Gastrocnemius medialis (tissue), 4 donors: ENCODE data around the gene PRKG1. TPM values are rescaled to one million over a fixed set of nuclear protein-coding genes. Genes with fewer than 3 reads are reported as not detected.
"Not testable (repeated sequence)": the region's sequence is repeated elsewhere in the genome, so short reads cannot be mapped to it uniquely, and the experiment has no call there.

Source experiments
- ATAC-seq, 2 donors: fragments of 150-250 bp; one replicate each; pipeline ENCODE4 v1.9.1; 2016
- DNase-seq, 2 donors: peaks; one replicate each; pipeline ENCODE4 v3.0.0-alpha.2; 2019
- H3K27ac ChIP-seq, 4 donors: fragments of 200-600 bp; sonication (generic); 1 replicate in 1 of 4; 2 replicates in 3 of 4; pipeline ENCODE4 v1.5.1; 2016 to 2018; ENCODE audit warnings: mild to moderate bottlenecking in 2 of 4, moderate library complexity in 1 of 4
- H3K27me3 ChIP-seq, 3 donors: fragments of 200-600 bp; sonication (generic) in 2 of 3; 1 replicate in 1 of 3; 2 replicates in 2 of 3; pipeline versions ENCODE4 v1.5.1 to v1.6.0; 2016 to 2019; ENCODE audit warnings: mild to moderate bottlenecking in 1 of 3, moderate library complexity in 1 of 3
- H3K36me3 ChIP-seq, 2 donors: fragments of 200-600 bp; sonication (generic) in 1 of 2; one replicate each; pipeline ENCODE4 v1.5.1; 2017 to 2018
- H3K4me1 ChIP-seq, 2 donors: fragments of 200-600 bp; sonication (generic) in 1 of 2; one replicate each; pipeline ENCODE4 v1.5.1; 2016 to 2017; ENCODE audit warnings: mild to moderate bottlenecking in 2 of 2
- H3K4me3 ChIP-seq, 4 donors: fragments of 200-600 bp; sonication (generic) in 3 of 4; 1 replicate in 1 of 4; 2 replicates in 3 of 4; pipeline ENCODE4 v1.5.1; 2016 to 2019; ENCODE audit warnings: mild to moderate bottlenecking in 2 of 4
- H3K9me3 ChIP-seq, 3 donors: fragments of 200-600 bp; sonication (generic) in 2 of 3; 1 replicate in 1 of 3; 2 replicates in 2 of 3; pipeline ENCODE4 v1.5.1; 2016 to 2019
- POLR2A ChIP-seq, 2 donors: fragments of 450-650 bp; IDR thresholded peaks; one replicate each; pipeline ENCODE4 v1.6.1; 2017; ENCODE audit warnings: antibody characterized with exemption in 2 of 2, mild to moderate bottlenecking in 2 of 2, moderate library complexity in 2 of 2
- in situ Hi-C, 4 donors: fragments of 200-750 bp; cut with MboI; loops; one replicate each; pipeline versions ENCODE4 v1.15.0 to v1.8.0; 2017; ENCODE audit warnings: low sequenced_read_pairs in 4 of 4
- intact Hi-C: fragments of 100-400 bp; cut with DNase I; formaldehyde crosslinking; loops from one replicate; pipeline ENCODE4 v1.15.1; 2023; ENCODE audit warnings: low total_unique reads
- total RNA-seq, 4 donors: library from RNA; depleted of rRNA; stranded (reverse); fragments of >200 nt; gene quantifications; one replicate each; pipeline versions ENCODE4 v1.1.0 to v1.2.3, GENCODE V29; 2016
- TF ChIP-seq, protein P1 (sequence below), 5 experiments: fragments of 450-650 bp in 3 of 5; fragments of 200-600 bp in 2 of 5; sonication (generic) in 2 of 5; IDR thresholded peaks in 4 of 5; conservative IDR thresholded peaks in 1 of 5; 1 replicate in 4 of 5; 2 replicates in 1 of 5; pipeline ENCODE4 v1.5.1; 2016 to 2019; ENCODE audit warnings: antibody characterized with exemption in 5 of 5, mild to moderate bottlenecking in 3 of 5, moderate library complexity in 3 of 5

Gene PRKG1
- total RNA-seq, 4 donors from 2014 or later: 10.4 to 39.4 (median 25.1) TPM

DNA sequence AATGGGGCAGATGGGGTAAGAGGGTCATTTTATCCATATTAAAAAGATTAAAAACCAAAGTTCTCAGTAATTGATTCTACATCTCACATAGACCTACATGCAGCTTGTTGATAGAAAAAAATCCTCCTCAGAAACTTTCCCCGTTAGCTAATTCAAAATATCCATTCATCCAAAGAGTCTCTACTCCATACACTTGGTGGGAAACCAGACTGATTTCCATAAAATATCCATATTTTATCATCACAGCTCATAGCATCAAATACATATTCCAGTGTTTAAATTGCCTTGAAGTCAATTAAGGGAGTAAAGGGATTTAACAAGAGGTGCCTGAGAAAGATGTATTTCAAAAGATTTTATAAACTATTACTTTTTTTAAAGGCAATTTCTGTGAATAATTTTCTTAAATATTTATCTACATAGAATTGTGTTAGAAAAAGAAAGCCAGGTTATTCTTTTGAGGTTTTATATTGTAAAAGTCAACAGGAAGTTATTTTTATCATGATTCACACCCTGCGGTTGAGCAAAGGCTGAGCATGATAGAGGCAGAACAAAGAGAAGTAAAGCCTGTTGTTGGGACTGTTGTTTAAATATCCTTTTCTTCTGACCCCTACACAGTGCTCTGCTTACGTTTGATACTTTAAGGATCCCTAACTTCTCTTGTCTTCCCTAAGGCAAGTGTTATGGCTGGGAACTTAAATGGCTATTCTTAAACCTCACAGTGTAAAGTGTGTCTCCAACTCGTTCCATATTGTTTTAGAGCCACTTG is 266.7 kb downstream of the PRKG1 start:
- Histone ChIP-seq H3K27me3 (no peaks in the 10 kb centered on the region), H3K4me1 (no peaks in the 10 kb centered on the region), H3K27ac (no peak overlapping the region), H3K4me3 (no peak overlapping the region), H3K36me3 (no peaks in the 10 kb centered on the region), H3K9me3 (no peaks in the 10 kb centered on the region)
- TF ChIP-seq, protein P1, sequence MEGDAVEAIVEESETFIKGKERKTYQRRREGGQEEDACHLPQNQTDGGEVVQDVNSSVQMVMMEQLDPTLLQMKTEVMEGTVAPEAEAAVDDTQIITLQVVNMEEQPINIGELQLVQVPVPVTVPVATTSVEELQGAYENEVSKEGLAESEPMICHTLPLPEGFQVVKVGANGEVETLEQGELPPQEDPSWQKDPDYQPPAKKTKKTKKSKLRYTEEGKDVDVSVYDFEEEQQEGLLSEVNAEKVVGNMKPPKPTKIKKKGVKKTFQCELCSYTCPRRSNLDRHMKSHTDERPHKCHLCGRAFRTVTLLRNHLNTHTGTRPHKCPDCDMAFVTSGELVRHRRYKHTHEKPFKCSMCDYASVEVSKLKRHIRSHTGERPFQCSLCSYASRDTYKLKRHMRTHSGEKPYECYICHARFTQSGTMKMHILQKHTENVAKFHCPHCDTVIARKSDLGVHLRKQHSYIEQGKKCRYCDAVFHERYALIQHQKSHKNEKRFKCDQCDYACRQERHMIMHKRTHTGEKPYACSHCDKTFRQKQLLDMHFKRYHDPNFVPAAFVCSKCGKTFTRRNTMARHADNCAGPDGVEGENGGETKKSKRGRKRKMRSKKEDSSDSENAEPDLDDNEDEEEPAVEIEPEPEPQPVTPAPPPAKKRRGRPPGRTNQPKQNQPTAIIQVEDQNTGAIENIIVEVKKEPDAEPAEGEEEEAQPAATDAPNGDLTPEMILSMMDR (IDR thresholded peaks at IDR 0.05 in 4 of 5, conservative IDR thresholded peaks at IDR 0.05 in 1 of 5): no peak
- no peak for TF ChIP-seq POLR2A (IDR thresholded peaks at IDR 0.05)
- no peak for ATAC-seq
- intact Hi-C loops (no loop called here), in situ Hi-C loops (no loop called here)
- DNase-seq: no peak

DNA sequence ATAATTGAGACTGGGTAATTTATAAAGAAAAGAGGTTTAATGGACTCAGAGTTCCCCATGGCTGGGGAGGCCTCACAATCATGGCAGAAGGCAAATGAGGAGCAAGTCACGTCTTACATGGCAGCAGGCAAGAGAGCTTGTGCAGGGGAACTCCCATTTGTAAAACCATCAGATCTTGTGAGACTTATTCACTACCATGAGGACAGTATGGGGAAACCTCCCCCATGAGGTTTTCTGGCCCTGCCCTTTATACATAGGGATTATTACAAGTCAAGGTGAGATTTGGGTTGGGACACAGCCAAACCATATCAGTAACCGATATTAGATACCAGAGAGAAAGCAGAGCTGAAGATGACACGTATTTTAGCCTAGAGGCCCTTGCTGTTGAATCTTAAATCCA is 267.5 kb downstream of the PRKG1 start:
- H3K27ac ChIP-seq, H3K4me1 ChIP-seq, intact Hi-C loops, DNase-seq, H3K9me3 ChIP-seq, ATAC-seq, H3K4me3 ChIP-seq, in situ Hi-C loops, H3K27me3 ChIP-seq, H3K36me3 ChIP-seq: not testable (repeated sequence)

DNA sequence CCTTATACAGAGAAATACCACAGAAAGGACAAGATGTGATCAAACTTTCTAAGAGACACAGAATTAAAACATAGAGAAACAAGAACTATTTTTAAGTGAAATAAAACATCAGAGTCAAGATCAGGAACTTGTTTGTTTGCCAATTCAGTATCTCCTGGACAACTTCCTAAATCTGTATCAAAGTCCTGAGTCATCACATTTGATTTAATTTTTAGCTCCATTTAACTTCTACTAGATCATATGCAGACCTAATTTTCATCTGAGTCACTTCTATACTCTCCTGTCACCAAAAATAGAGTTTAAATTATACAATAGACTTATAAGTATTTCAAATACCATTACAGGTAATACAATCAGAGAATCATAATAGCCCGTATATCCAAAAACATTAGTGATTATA is 268.1 kb downstream of the PRKG1 start:
- Histone ChIP-seq H3K9me3 (no peaks in the 10 kb centered on the region), H3K4me1 (no peaks in the 10 kb centered on the region), H3K27ac (no peak overlapping the region), H3K4me3 (no peak overlapping the region), H3K27me3 (no peaks in the 10 kb centered on the region), H3K36me3 (no peaks in the 10 kb centered on the region)
- no peak for TF ChIP-seq POLR2A (IDR thresholded peaks at IDR 0.05)
- TF ChIP-seq, protein P1 (IDR thresholded peaks at IDR 0.05 in 4 of 5, conservative IDR thresholded peaks at IDR 0.05 in 1 of 5): no peak
- DNase-seq (no peak), ATAC-seq (no peak)
- intact Hi-C loops (no loop called here), in situ Hi-C loops (no loop called here)

DNA sequence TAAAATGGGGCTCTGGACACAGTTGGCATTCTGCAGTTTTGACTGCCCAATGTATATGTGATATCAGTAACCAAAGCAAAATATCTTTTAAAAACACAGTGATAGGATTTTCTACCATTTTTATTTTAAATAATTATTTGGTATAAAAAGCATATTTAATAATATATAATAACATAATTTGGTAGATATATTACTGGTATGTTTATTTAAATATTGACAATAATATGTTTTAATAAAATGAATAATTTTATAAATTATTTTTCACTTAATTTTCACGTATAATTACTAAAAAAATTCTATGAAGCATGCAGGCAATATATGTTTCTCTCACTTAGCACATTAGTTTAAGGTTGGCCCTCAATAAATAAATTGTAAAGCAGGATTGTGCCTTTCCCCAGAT is 269.1 kb downstream of the PRKG1 start:
- Histone ChIP-seq H3K4me3 (no peak overlapping the region), H3K27ac (no peak overlapping the region), H3K36me3 (no peaks in the 10 kb centered on the region), H3K4me1 (no peaks in the 10 kb centered on the region), H3K9me3 (no peaks in the 10 kb centered on the region), H3K27me3 (no peaks in the 10 kb centered on the region)
- TF ChIP-seq, protein P1 (IDR thresholded peaks at IDR 0.05 in 4 of 5, conservative IDR thresholded peaks at IDR 0.05 in 1 of 5): no peak
- TF ChIP-seq POLR2A (IDR thresholded peaks at IDR 0.05): no peak
- in situ Hi-C loops: no loop called here
- ATAC-seq: no peak
- no peak for DNase-seq
- intact Hi-C loops: no loop called here

DNA sequence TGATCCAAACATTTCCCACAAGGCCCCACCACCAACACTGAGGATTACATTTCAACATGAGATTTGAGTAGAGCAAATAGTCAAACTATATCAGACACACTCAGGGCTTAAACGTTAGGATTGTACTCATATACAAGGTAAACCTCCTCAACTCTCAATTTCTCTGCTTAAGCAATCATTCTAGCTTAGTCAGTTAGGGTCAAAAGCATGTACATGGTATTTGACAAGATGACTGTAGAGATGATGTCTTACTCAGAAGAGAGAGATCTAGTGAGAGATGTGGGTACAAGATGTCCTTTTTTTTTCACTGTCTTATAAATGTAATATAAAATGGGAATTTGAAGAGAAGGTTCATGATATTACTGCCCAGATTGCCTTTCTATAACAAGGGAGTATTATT is 270.1 kb downstream of the PRKG1 start:
- intact Hi-C loops (no loop called here), in situ Hi-C loops (no loop called here)
- Histone ChIP-seq H3K36me3 (no peaks in the 10 kb centered on the region), H3K9me3 (no peaks in the 10 kb centered on the region), H3K27ac (no peak overlapping the region), H3K27me3 (no peaks in the 10 kb centered on the region), H3K4me3 (no peak overlapping the region), H3K4me1 (no peaks in the 10 kb centered on the region)
- TF ChIP-seq POLR2A (IDR thresholded peaks at IDR 0.05): no peak
- TF ChIP-seq, protein P1 (IDR thresholded peaks at IDR 0.05 in 4 of 5, conservative IDR thresholded peaks at IDR 0.05 in 1 of 5): no peak
- no peak for ATAC-seq
- DNase-seq: no peak
